GM21576 (cell line): ENCODE results near the gene MGRN1.

Experiments
- ATAC-seq: cut with Tn5 transposase; IDR thresholded peaks from one replicate; pipeline ENCODE4 v1.9.1; 2021; ENCODE audit warnings: mild to moderate bottlenecking, moderate library complexity; ENCODE audit not compliant: unreplicated experiment

The MGRN1 gene

DNA sequence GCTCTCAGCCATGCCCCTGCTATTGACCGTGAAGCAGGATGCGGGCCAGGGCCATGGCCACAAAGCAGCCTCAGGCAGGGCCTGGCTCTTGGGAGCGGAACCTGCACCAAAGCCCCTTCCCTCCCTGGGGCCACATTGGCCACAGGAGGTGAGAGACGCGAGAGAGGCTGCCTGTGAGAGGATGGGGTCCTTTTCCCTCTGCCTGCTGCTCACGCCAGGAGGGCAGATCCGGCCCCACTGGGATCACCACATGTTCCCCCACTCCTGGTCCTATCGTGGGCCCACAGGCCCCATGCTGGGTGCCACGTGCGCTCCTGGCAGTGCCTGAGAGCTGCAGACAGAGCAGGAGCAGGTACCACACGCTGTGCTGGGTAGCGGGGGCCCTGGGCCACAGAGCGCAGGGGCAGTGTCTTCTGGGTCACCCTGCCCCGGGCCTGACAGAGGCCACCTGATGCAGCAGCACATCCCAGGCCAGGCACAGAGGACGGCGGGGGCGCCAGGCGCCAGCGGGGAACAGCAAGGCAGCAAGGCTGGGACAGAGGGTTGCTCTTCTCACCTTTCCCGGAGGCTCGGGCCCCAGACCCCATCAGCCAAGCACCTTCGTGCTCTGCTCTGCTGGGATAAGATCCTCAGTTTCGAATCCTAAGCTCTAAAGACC, 59.6 kb downstream of the MGRN1 start:
- ATAC-seq = no peak

DNA sequence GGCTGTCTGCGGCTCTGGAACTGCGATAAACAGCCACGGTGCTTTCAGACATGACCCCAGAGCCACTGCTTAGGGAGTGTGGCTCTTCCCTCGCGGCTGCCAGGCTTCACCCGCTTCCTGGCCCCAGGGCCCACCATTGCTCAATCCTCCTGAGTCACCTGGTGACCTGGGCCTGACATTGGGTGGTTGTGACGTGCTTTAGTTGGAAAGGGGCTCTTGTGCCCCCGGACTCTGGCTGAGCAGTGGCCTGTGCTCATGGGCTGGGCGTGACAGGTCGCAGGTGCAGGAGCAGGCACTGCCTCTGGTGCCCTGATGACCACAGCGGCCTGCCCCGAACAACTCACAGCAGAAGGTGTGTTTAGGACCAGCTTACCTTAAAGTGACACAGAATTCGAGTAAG, 60.1 kb downstream of the MGRN1 start:
- no peak for ATAC-seq

DNA sequence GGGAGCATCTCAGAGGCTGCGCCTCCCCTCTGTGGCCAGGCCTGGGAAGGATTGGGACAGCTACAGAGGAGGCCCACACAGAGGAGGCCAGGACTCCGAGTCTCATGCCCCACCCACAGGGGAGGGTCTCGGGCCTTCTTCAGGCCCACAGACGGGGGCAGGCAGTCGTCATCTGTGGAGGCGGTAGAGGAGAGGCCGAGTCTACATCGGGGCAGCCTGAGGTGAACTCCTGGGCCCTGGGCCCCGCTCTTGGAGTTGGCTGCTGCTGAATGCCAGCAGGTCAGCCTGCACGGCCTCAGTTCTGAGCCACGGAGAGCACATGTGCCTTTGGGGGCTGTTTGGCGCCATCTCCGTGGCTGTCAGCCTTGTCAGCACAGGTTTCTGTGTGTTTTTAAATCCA, 60.7 kb downstream of the MGRN1 start:
- no peak for ATAC-seq

DNA sequence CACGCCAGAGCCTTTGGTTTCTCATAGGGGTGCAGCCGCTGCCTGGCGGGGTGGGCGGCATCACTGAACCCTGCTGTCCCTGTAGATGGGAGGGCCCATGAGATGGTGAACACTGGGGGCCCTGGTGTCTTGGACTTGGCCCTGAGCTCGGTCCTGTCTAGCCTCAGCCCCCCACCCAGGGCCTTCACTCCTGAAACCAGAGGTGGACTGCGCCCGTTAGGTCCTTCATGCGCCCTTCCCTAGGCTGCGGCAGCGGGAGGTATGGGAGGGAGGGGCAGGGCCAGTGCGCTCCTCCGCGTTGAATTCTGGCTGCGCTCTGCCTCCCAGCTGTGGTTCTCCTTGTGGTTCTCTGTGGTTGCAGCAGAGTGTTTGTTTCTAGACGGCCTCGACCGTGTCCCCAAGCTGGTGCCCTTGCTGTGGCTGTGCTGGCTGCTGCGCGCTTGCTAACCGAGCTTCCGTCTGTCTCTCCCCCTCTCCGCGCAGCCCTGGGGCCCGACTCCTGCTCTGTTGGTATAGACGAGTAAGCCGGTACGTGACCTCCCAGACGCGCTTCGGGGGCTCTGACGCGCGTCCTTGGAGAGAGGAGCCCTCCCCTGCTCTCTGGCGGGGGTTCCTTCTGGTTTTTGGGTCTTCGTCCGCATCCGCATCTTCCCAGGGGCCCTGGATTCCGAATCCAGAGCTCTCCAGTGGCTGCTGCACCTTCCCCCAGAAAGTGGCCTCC, 61.3 kb downstream of the MGRN1 start:
- ATAC-seq = no peak

DNA sequence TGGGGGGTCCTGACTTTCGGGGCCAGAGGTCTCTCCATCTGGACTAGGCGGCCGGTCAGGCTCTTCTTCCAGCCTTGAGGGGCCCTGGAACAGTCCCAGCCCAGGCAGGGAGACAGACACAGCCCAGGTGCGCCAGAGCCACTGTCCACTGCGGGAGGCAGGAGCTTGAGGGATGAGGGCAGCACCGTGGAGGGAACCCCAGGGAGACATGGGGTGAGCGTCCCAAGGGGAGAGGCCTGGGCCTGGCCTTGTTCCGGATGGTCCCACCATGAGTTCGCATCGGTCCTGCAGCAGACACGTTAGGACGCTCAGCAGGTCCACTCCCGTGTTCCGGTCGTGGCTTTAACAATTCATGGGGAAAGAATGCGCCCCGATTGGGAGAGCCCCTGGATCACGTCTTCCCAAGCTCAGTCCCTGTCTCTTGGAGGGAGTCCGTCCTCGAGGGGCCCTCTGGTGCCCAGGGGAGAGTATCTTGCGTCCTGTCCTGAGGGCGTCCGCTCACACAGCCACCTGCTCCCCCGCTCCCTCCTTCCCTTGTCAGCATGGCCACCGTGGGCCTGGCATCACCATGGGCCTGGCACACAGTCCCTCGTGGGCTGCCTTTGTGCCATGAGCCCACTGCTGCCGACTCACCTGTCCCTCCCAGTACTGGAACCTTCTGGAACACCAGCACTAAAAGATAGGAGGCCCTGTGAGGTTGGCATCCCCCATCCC, 62.0 kb downstream of the MGRN1 start:
- no peak for ATAC-seq

DNA sequence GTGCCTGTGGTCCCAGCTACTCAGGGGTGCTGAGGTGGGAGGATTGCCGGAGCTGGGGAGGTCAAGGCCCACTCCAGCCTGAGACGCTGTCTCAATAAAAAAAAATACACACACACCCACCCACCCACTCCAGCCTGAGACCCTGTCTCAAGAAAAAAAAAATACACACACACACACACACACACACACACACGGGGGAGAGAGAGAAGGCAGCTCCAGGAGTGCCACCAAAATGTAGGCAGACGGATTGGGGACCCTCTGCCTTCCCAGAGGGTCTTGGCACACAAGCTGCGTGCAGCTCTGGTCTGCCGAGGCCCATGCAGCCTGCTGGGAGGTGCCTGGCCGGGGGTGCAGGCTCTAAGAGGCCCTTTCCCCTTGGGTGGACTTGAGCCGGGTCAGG, 62.8 kb downstream of the MGRN1 start:
- no peak for ATAC-seq

DNA sequence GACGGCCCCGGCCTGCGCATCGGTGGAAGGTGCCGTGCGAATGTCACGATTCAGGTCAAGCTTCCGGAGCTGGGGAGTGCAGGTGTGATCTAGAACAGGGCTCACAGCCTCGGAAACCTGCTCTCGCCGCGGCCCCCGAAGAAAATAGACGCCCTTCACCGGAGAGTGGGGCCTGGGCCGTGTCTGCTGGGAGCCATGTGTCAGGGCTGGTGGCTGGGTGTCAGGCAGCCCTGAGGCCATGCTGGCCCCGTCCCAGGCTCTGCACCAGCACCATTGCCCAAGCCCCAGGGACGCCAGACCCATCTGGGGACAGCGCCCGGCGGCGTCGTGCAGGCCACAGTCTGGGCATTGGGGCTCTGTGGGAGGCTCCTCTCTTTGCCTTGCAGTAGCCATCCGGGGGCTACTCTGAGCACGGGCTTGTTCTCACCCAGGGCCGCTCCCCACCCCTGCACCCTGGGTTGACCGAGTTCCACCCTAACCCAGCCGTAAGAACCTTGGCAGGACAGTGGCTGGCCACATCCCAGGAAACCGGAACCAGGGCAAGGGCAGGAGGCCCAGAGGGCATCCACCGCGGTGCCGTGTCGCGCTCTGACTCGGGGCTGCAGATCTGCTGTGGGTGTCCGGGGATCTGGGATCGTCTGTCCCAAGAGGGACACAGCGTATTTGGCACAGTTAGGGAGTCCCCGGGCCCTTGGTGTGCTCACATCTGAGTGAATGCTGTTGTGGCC, 63.5 kb downstream of the MGRN1 start:
- ATAC-seq = no peak

DNA sequence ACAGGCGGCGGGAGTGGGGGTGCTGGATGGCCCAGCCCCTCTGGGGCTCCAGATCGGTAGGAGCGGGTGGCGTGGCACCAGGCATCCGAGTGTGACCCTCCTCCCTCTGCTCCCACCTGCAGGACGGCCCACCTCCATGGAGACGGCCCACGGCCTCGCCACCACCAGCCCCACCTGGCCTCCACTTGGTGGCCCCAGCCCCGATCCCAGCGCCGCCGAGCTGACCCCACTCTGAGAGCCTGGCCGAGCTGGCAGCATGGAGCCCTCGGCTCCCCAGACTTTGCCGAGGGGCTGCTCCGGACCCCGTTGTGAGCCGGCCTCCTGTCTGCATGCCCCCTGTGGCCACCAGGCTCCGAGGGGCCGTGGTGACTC, 64.0 kb downstream of the MGRN1 start:
- no peak for ATAC-seq

DNA sequence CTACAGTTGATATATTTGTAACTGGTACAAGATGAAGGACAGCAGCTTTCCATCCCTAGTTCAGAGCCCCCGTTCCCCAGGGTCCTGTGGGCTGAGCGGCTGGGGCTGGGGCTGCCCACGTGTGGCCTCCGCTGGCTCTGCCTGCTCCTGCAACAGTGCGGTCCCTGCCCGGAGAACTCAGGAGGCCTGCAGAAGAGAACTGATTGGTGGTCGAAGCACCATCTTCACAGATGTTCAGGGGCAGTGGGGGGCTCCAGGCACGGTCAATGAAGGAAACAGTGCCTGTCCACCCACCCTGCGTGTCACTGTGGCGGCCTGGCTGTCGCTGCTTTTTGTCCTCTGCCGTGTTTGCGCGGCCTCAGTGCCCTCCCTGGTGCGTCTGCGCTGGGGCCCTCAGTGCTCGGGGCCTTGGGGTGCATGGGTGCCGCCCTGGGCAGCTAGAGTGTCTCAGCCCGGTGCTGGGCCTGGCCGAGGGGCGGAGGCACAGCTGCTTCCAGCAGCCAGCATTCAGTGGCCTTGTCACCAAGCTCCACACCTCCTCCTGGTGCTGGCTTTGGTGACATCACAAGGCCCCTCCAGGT, 64.6 kb downstream of the MGRN1 start:
- no peak for ATAC-seq

DNA sequence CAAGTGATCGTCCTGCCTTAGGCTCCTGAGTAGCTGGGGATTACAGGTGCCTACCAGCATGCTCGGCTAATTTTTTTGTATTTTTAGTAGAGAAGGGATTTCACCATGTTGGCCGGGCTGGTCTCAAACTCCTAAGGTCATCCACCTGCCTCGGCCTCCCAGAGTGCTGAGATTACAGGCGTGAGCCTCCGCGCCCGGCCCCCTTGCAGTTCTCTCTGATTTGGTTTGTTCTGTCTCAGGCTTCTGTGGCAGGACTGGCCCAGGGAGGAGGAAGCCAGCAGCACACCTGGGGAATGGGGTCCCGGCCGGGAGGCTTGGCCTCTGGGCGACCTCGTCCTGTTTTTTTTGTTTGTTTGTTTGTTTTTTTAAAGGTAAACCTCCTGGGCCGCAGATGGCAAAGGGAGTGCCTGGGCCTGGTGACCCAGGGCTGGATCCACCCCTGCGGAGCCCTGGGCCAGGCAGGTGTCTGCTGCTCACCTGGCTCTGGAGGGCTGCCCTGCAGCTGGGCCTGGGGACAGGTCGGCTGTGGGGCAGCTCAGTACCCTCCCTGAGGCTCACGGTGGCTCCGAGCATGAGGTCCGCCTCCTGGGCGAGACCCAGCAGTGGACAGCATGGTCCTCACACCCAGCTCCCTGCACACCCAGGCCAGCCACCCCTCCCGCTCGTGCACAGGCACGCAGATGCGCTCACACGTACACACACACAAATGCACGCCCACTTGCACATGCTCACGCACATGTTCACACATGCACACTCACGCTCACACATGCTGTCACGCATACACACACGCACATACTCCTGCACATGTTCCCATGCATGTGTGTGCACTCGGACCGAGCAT, 65.5 kb downstream of the MGRN1 start:
- ATAC-seq = no peak

DNA sequence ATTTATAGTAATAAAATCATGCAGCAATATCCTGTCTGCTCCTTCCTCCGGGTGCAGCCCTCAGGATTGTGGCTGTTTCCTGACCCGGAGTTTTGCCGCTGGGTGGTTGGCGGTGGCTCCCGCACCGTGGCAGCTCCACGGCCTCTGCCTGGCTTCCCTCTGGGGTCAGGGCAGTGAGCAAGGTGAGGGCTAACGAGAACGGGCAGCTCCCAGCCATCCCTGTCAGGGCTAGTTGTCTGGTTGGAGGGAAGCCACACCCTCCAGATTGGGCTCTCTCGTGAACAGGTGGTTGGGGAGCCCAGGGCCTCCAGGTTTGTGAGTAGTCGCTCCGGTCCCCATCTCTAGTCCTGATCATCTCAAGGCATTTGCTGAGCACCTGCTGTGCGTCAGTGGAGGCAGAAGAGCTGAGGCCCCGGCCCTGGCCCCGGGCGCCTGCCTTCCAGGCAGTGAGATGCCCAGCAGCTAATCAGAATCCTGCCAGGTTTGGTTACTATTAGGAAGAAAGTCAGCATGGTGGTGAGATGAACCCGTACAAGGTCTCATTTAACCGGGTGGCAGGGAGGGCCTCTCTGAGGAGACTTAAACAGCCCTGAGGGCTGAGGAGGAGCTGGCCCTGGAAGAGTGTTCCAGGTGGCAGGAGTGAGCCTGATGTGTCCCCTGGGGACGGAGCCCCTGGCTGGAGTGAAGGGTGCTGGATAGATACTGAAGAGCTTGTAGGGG, 66.5 kb downstream of the MGRN1 start:
- no peak for ATAC-seq

DNA sequence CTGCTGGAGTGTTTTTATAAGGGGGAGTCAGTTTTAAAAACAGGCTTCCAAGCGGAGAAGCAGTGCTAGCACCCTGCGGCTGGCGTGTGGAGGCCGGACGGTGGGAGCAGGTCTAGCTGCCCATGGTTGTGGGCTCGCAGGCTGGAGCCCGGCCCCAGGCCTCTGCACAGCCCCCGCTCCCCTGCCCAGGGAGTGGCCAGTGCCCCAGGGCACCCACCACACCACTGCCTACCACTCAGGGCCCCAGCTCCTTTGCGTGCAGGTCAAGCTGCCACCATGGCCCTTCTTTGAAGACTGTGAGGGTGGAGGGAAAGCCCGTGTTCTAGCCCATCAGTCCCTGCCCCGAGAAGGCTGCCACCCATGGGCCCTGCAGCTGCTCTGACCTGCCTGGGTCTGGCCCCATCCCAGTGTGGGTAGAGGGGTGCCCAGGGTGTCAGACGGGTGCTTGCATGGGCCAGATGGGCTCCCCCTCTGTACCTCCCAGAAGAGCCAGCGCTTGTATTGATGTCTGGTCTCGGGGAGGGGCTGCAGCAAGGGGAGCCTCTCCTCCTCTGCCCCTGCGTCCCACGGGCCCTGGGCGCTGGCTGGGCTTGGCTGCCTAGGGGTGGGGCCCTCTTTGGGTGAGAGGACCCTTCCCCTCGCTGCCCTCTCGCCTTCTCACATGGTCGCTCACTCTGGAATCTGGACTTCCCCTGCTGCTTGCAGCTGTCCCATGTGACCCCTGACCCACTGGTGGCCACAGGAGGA, 67.2 kb downstream of the MGRN1 start:
- no peak for ATAC-seq

DNA sequence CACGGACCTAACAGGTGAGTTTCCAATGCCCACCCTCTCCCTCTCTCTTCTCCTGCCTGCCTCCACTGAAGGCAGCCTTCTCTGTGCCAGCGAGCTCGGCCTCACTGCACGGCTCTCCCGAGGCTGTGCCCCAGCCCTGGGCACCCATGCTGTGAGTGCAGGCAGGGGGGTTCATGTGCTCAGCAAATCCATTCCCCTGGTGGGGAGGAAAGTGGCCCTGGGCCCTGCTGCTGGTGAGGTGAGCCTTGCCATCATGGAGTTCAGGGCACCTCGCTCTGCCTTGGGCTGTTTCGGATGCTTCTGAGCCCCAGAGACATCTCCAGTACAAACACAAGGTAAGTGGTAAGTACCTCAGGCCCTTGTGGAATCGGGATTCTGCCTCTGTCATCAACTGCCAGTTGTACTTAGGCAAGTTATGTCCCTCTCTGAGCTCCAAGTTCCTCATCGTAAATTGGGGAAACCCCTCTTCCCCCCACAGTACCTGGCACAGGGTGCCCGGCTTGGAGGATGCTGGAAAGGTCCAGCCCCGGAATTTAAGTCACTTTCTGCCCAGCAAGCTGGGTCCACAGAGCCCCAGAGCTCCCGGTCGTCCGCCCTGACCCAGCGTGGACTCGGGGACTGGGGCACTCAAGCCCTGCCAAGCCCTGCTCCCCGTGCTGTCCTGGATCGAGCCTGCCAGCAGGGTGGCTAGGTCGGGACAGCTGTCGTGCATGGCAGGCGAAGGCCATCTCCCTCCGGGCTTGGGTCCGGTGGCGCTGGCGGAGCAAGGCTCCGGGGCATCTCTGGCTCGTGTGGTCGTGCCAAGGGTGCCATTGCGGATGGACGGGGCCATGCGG, 68.1 kb downstream of the MGRN1 start:
- ATAC-seq = peak; percentile 10

DNA sequence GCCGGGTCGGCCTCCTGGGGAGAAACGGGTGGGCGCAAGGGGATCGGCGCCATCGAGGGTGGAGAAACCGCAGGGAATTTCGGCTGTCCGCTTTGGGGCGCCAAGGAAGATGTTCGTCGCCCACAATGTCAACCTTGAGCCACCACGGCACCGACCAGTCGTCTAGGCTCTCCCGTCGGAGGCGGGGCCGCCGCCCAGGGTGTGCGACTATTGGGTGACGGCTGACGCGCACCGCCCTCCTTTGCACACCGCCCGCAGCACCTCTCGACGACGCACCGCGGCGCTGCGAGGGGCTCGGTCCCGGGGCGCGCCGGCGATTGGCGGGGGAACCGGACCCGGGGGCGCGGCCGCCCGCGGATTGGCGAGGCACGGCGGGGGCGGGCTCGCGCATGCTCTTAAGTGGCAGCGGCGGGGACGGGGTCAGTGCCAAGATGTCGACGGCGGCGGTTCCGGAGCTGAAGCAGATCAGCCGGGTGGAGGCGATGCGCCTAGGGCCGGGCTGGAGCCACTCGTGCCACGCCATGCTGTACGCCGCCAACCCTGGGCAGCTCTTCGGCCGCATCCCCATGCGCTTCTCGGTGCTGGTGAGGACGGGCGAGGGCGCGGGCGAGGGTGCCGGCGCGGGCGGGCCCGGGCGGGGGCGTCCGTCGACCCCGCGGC, 68.8 kb downstream of the MGRN1 start, which contains the start of gene NUDT16L1:
TSS of gene NUDT16L1 (plus strand) at position 267 of the 660 bp plus-strand sequence. CDS start at position 432, 165 bp downstream.
- peak; percentile 89 for ATAC-seq

DNA sequence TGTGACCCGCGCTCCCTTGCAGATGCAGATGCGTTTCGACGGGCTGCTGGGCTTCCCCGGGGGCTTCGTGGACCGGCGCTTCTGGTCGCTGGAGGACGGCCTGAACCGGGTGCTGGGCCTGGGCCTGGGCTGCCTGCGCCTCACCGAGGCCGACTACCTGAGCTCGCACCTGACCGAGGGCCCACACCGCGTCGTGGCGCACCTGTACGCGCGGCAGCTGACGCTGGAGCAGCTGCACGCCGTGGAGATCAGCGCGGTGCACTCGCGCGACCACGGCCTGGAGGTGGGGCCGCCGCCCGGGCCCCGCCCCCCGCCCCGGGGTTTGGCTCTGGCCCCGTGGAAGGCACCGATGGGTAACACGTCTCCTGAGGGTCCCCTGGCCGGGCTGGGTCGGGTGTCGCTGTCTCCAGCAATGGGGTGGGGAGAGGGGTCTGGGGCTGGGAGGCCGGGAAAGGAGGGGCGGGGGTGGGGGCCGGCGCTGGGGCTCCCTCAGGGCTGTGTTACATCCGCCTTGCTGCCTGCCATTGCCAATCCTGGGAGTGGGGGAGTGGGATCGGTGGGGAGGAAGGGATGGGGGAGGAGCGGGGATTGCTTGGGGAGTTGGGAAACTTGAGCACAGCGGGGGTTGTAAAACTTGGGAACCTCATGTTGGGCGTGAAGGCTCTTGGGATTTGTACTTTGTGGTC, 69.5 kb downstream of the MGRN1 start:
- ATAC-seq = no peak

DNA sequence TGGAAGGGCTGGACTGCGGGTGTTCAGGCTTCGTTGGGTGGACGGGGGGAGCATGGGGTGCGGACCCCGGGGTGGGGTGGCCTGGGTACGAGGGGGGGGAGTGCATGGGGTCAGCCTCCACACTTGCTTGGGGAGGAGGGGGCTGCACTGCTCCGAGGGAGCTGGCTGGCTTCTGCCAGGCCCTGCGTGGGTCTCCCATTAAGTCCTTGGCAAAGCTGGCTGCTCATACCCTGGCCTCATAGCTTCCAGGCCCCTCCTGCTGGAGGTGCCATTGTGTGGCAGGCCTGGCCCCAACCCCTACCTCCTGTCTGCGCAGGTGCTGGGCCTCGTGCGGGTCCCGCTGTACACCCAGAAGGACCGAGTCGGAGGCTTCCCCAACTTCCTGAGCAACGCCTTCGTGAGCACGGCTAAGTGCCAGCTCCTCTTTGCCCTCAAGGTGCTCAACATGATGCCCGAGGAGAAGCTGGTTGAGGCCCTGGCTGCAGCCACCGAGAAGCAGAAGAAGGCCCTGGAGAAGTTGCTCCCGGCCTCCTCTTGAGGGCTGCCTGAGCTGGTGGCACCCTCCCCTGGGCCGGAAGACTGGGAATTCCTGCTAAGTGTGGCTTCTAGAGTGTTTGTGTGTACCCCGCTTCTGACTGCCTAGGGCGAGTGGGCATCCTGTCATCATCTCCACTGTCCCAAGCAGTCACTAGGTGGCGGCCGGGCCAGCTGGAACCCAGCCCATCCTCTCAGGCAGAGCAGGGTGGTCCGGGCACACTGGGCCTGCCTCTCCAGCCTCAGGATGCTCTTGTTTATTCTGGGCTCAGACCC, 70.2 kb downstream of the MGRN1 start:
- no peak for ATAC-seq
